22Rv1 (cell line): ENCODE results near the gene OR51G2.
"Not testable (repeated sequence)": the region's sequence is repeated elsewhere in the genome, so short reads cannot be mapped to it uniquely, and the experiment has no call there.

Source experiments
- H3K27ac ChIP-seq: fragments of 450-650 bp; 2 replicates; pipeline ENCODE4 v1.5.1; 2017
- ZFX ChIP-seq: fragments of 450-650 bp; IDR thresholded peaks from 2 replicates; pipeline ENCODE4 v1.6.1; 2017; ENCODE audit warnings: antibody characterized with exemption, borderline replicate concordance
- TF ChIP-seq, protein P1 (sequence below): fragments of 450-650 bp; IDR thresholded peaks from 2 replicates; pipeline ENCODE4 v1.5.1; 2017; ENCODE audit warnings: mild to moderate bottlenecking

The OR51G2 gene, protein sequence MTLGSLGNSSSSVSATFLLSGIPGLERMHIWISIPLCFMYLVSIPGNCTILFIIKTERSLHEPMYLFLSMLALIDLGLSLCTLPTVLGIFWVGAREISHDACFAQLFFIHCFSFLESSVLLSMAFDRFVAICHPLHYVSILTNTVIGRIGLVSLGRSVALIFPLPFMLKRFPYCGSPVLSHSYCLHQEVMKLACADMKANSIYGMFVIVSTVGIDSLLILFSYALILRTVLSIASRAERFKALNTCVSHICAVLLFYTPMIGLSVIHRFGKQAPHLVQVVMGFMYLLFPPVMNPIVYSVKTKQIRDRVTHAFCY

GRCh38 chr11:4919250-4919649 is at the start of gene OR51G2:
OR51G2 (minus strand) TSS chr11:4919350; CDS start chr11:4915663, 3,687 bp downstream.
- no peak for TF ChIP-seq ZFX
- TF ChIP-seq, protein P1, sequence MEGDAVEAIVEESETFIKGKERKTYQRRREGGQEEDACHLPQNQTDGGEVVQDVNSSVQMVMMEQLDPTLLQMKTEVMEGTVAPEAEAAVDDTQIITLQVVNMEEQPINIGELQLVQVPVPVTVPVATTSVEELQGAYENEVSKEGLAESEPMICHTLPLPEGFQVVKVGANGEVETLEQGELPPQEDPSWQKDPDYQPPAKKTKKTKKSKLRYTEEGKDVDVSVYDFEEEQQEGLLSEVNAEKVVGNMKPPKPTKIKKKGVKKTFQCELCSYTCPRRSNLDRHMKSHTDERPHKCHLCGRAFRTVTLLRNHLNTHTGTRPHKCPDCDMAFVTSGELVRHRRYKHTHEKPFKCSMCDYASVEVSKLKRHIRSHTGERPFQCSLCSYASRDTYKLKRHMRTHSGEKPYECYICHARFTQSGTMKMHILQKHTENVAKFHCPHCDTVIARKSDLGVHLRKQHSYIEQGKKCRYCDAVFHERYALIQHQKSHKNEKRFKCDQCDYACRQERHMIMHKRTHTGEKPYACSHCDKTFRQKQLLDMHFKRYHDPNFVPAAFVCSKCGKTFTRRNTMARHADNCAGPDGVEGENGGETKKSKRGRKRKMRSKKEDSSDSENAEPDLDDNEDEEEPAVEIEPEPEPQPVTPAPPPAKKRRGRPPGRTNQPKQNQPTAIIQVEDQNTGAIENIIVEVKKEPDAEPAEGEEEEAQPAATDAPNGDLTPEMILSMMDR: no peak
- no peak within 1 kb of the TSS for H3K27ac ChIP-seq

GRCh38 chr11:4962816-4963215 is 43.7 kb upstream of the OR51G2 start:
- TF ChIP-seq ZFX: no peak
- TF ChIP-seq, protein P1: no peak
- H3K27ac ChIP-seq: no peak overlapping the region

GRCh38 chr11:4960877-4961276 is 41.7 kb upstream of the OR51G2 start:
- H3K27ac ChIP-seq: no peak overlapping the region
- TF ChIP-seq, protein P1: no peak
- TF ChIP-seq ZFX: no peak

DNA sequence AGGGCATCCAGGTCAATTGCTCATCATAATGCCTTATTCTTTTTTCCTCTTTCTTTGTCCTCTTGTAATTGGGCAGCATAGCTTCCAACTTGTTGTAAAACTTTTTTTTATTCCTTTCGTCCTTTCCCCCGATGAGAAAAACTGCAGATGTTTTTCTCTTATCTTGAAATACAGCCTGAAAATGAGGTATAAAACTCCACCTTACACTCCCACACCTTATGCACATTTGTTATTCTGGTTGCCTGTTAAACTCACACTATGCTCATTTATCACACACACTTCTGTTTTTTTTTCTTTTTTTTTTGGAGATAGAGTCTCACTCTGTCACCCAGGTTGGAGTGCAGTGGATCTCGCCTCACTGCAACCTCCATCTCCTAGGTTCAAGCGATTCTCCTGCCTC is 38.2 kb upstream of the OR51G2 start:
- TF ChIP-seq, protein P1: no peak
- TF ChIP-seq ZFX: no peak
- no peak overlapping the region for H3K27ac ChIP-seq

DNA sequence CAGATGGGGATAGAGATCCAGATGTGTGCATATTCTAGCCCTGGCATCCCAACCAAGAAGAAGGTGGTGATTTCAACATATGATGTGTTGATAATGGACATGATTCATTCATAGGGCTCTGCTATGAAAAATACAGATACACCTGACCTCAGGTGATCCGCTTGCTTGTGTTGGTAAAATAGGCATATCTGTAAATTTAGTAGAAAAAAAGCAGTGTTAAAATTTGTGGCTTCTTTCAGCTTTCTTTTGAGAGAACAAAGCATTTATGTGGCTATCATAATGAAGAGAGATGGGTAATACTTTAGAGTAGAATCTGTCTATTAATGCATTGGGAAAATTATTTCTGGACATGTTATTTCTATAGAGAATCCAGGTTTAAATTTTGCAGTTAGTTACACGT is 36.5 kb upstream of the OR51G2 start, which contains the start of gene OR51A2:
OR51A2 (minus strand) TSS at position 101 of the 400 bp plus-strand sequence; CDS start at position 101, 0 bp downstream.
- H3K27ac ChIP-seq: not testable (repeated sequence)

DNA sequence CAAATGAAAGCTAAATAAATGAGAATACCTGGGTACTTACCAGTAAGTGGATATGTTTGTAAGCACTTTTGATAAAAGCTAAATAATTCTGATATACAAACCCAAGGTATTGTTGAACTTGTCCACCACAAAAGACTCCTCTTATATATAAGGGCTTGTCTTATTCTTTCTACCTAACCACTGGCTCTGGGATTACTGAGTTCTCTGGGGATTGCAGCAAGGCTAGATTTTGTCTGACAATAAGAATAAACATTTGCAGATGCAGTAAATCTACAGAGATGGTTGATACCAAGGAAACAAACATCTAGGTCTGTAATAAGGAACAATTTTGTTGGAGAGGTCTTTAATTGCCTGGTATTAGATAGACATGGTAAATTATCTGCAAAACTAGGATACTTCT is 28.4 kb upstream of the OR51G2 start, which contains the start of gene OR51A4:
OR51A4 (minus strand) TSS at position 101 of the 400 bp plus-strand sequence. CDS start 505 bp downstream, outside the sequence.
- H3K27ac ChIP-seq: no peak within 1 kb of the TSS
- TF ChIP-seq, protein P1: no peak
- no peak for TF ChIP-seq ZFX

DNA sequence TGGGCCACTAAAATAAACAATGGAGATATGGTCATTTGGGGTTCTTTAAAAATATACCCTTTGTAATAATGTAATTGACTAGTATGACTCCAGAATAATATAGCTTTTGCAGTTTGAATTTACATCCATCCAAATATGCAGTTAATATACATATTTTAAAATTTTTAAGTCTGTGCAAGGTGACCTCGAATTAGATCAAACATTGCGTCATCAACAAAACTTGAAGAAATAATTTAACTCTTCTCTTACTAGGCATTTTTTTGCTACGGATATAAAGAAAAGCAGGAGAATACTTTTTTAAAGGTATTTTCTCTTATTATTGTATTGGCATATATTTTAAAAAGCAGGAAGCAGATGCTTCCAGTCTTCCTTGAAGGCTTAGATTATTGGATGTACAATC is 17.6 kb upstream of the OR51G2 start:
- no peak overlapping the region for H3K27ac ChIP-seq
- TF ChIP-seq, protein P1: no peak
- TF ChIP-seq ZFX: no peak
